Measurements from ENCODE around the gene MDFIC2.

GRCh38 chr3:70245746-70246525 is 66.5 kb downstream of the MDFIC2 start:
- no peak for TF ChIP-seq CTCF (conservative IDR thresholded peaks at IDR 0.05; ENCODE audit: low read depth in 2 of 2)
- TF ChIP-seq REST (IDR thresholded peaks at IDR 0.05; ENCODE audit: unreplicated experiment), result no peak
- TF ChIP-seq POLR2AphosphoS5 (IDR thresholded peaks at IDR 0.05; ENCODE audit: low read depth), result no peak
- no peak for TF ChIP-seq EZH2 (IDR thresholded peaks at IDR 0.05; ENCODE audit: low read depth, unreplicated experiment)
- no peak for TF ChIP-seq CREB1 (CRISPR knock-in tag; IDR thresholded peaks at IDR 0.05; ENCODE audit: low read depth)
